Measurements from ENCODE around the gene CENPK. TPM values are rescaled to one million over a fixed set of nuclear protein-coding genes. Genes with fewer than 3 reads are reported as not detected.

The CENPK gene
- total RNA-seq, 2 experiments from 2014 or later, result 14.4 to 16.8 TPM

GRCh38 chr5:65588694-65589093 lies 25.7 kb upstream of the CENPK start:
- ChIA-PET CTCF (no interaction called here), POLR2A (interaction anchor here (1.0 kb wide), 1 partner anchor 25 kb away, joined by 3 read pairs; the partner anchor contains the start of gene PPWD1)
- H3K36me3 ChIP-seq (ENCODE audit: insufficient read depth, low read length), result peaks cover 75% of the 10 kb centered on the region
- Mint-ChIP-seq H3K27ac (no peak overlapping the region), H3K4me3 (no peak overlapping the region), H3K9me3 (no peaks in the 10 kb centered on the region), H3K4me1 (ENCODE audit: low read depth) (no peaks in the 10 kb centered on the region), H3K27me3 (no peaks in the 10 kb centered on the region), H3K36me3 (ENCODE audit: low read depth) (peaks cover 71% of the 10 kb centered on the region)
- H3K4me1 ChIP-seq (ENCODE audit: insufficient read depth, low read length), result no peaks in the 10 kb centered on the region
- intact Hi-C loops (cut with DNase I, micrococcal nuclease), result no loop called here
- DNase-seq (no peak), ATAC-seq (ENCODE audit: poor library complexity) (no peak)
- H3K9me3 ChIP-seq (ENCODE audit: control insufficient read depth in 1 of 2, insufficient read depth in 1 of 2, low read length in 2 of 2), result no peaks in the 10 kb centered on the region
- no peak overlapping the region for H3K4me3 ChIP-seq (ENCODE audit: low read length)
- H3K27ac ChIP-seq (ENCODE audit: low read depth in 1 of 2, low read length in 2 of 2), result no peak overlapping the region
- no peaks in the 10 kb centered on the region for H3K27me3 ChIP-seq (ENCODE audit: control insufficient read depth in 1 of 2, insufficient read depth in 2 of 2, low read length in 2 of 2)
- TF ChIP-seq CTCF (IDR thresholded peaks at IDR 0.05), result no peak

GRCh38 chr5:65577141-65577540 lies 14.2 kb upstream of the CENPK start:
- Mint-ChIP-seq H3K36me3 (ENCODE audit: low read depth) (peaks cover 84% of the 10 kb centered on the region), H3K4me1 (ENCODE audit: low read depth) (peaks cover 46% of the 10 kb centered on the region), H3K27me3 (no peaks in the 10 kb centered on the region), H3K4me3 (no peak overlapping the region), H3K9me3 (no peaks in the 10 kb centered on the region), H3K27ac (no peak overlapping the region)
- Histone ChIP-seq H3K4me3 (ENCODE audit: low read length) (no peak overlapping the region), H3K36me3 (ENCODE audit: insufficient read depth, low read length) (peaks cover 77% of the 10 kb centered on the region), H3K4me1 (ENCODE audit: insufficient read depth, low read length) (no peaks in the 10 kb centered on the region), H3K27ac (ENCODE audit: low read depth in 1 of 2, low read length in 2 of 2) (no peak overlapping the region), H3K27me3 (ENCODE audit: control insufficient read depth in 1 of 2, insufficient read depth in 2 of 2, low read length in 2 of 2) (no peaks in the 10 kb centered on the region), H3K9me3 (ENCODE audit: control insufficient read depth in 1 of 2, insufficient read depth in 1 of 2, low read length in 2 of 2) (no peaks in the 10 kb centered on the region)
- ATAC-seq (ENCODE audit: poor library complexity), result no peak
- DNase-seq, result no peak
- CTCF ChIA-PET, result no interaction called here
- TF ChIP-seq CTCF (IDR thresholded peaks at IDR 0.05), result no peak
- POLR2A ChIA-PET, result no interaction called here
- intact Hi-C loops (cut with DNase I, micrococcal nuclease), result no loop called here

GRCh38 chr5:65570598-65571226 lies 7.7 kb upstream of the CENPK start:
- no peaks in the 10 kb centered on the region for H3K4me1 ChIP-seq (ENCODE audit: insufficient read depth, low read length)
- H3K27me3 ChIP-seq (ENCODE audit: control insufficient read depth in 1 of 2, insufficient read depth in 2 of 2, low read length in 2 of 2), result no peaks in the 10 kb centered on the region
- H3K4me3 Mint-ChIP-seq, result no peak overlapping the region
- peaks cover 62% of the 10 kb centered on the region for H3K4me1 Mint-ChIP-seq (ENCODE audit: low read depth)
- no peaks in the 10 kb centered on the region for H3K27me3 Mint-ChIP-seq
- intact Hi-C loops (cut with DNase I, micrococcal nuclease), result no loop called here
- no peak for TF ChIP-seq CTCF (IDR thresholded peaks at IDR 0.05)
- peaks cover 83% of the 10 kb centered on the region for H3K36me3 Mint-ChIP-seq (ENCODE audit: low read depth)
- H3K27ac Mint-ChIP-seq, result no peak overlapping the region
- no peak overlapping the region for H3K27ac ChIP-seq (ENCODE audit: low read depth in 1 of 2, low read length in 2 of 2)
- ChIA-PET POLR2A (interaction anchor here (1.5 to 2.8 kb wide), 2 partner anchors 8 to 11 kb away, joined by 5 to 7 read pairs; partner anchors contain the start of genes CENPK and PPWD1), CTCF (interaction anchor here (1.2 kb wide), 1 partner anchor 8 kb away, joined by 3 read pairs; no protein-coding TSS in a partner anchor)
- H3K9me3 ChIP-seq (ENCODE audit: control insufficient read depth in 1 of 2, insufficient read depth in 1 of 2, low read length in 2 of 2), result no peaks in the 10 kb centered on the region
- no peak for ATAC-seq (ENCODE audit: poor library complexity)
- no peak overlapping the region for H3K4me3 ChIP-seq (ENCODE audit: low read length)
- H3K9me3 Mint-ChIP-seq, result no peaks in the 10 kb centered on the region
- no peak for DNase-seq
- H3K36me3 ChIP-seq (ENCODE audit: insufficient read depth, low read length), result peaks cover 61% of the 10 kb centered on the region
